Anterior cingulate cortex (tissue), 58 donors: ENCODE measurements around the gene MMP28.

Source experiments
- DNase-seq, 58 donors: peaks; one replicate each; lab custom pipeline; 2025; lab: John Stamatoyannopoulos, UW

The MMP28 gene

GRCh38 chr17:35795007-35795870, at the start of gene MMP28:
TSS of gene MMP28 (minus strand) at chr17:35795641. CDS start at chr17:35795377, 264 bp downstream.
- peak in 3 of 58 donors; percentile 16 to 28 (median 26) for DNase-seq

- DNase-seq = no peak
Observed at GRCh38 chr17:35844547-35844946, 49.1 kb upstream of the MMP28 start.

- DNase-seq = no peak
Observed at GRCh38 chr17:35843698-35844097, 48.3 kb upstream of the MMP28 start.

GRCh38 chr17:35842239-35842638, 46.8 kb upstream of the MMP28 start:
- DNase-seq = no peak

GRCh38 chr17:35841505-35841904, 46.1 kb upstream of the MMP28 start:
- DNase-seq = peak in 1 of 58 donors; percentile 9

- no peak for DNase-seq
Observed at GRCh38 chr17:35841101-35841500, 45.7 kb upstream of the MMP28 start.

GRCh38 chr17:35825206-35825605, 29.8 kb upstream of the MMP28 start:
- DNase-seq = no peak

GRCh38 chr17:35821308-35821707, 25.9 kb upstream of the MMP28 start:
- DNase-seq = no peak

- DNase-seq = no peak
Observed at GRCh38 chr17:35819455-35819854, 24.0 kb upstream of the MMP28 start.

- DNase-seq = no peak
Observed at GRCh38 chr17:35817196-35817595, 21.8 kb upstream of the MMP28 start.

GRCh38 chr17:35816723-35817122, 21.3 kb upstream of the MMP28 start:
- no peak for DNase-seq

- no peak for DNase-seq
Observed at GRCh38 chr17:35812456-35812855, 17.0 kb upstream of the MMP28 start.

- DNase-seq = no peak
Observed at GRCh38 chr17:35811759-35812158, 16.3 kb upstream of the MMP28 start.

- peak in 1 of 58 donors; percentile 62 for DNase-seq
Observed at GRCh38 chr17:35809855-35810461, 14.5 kb upstream of the MMP28 start.

GRCh38 chr17:35808962-35809854, 13.8 kb upstream of the MMP28 start, which contains the start of gene TAF15:
TSS of gene TAF15 (plus strand) at chr17:35809484. CDS start at chr17:35809570, 86 bp downstream.
- peak; percentile 70 to 99 (median 94) for DNase-seq

- DNase-seq = no peak
Observed at GRCh38 chr17:35808240-35808961, 13.0 kb upstream of the MMP28 start.

- no peak for DNase-seq
Observed at GRCh38 chr17:35807371-35808144, 12.1 kb upstream of the MMP28 start.

- peak in 20 of 58 donors; percentile 12 to 84 (median 32) for DNase-seq
Observed at GRCh38 chr17:35804658-35805192, 9.3 kb upstream of the MMP28 start.
